ENCODE results near the gene FGD4.

- TF ChIP-seq MAX (IDR thresholded peaks at IDR 0.05; ENCODE audit: low read depth, low read length) (no peak), CTCF (IDR thresholded peaks at IDR 0.05; ENCODE audit: low read depth, low read length) (no peak), POLR2A (IDR thresholded peaks at IDR 0.05; ENCODE audit: extremely low read depth, insufficient read length) (no peak)
Measured at GRCh38 chr12:32445356-32445755, 46.0 kb downstream of the FGD4 start.

Measured in NB4 (cell line).